Thyroid gland (tissue), 4 donors: ENCODE measurements around the gene DHX57.

ENCODE experiments used
- CTCF ChIP-seq, 6 experiments: fragments of 200-600 bp in 3 of 6; fragments of 450-650 bp in 3 of 6; sonication (generic) in 3 of 6; IDR thresholded peaks; one replicate each; pipeline ENCODE4 v1.5.1; 2016 to 2019; ENCODE audit warnings: antibody characterized with exemption in 6 of 6, mild to moderate bottlenecking in 2 of 6, inconsistent platforms in 1 of 6, moderate library complexity in 1 of 6
- POLR2A ChIP-seq, 2 donors: fragments of 450-650 bp; IDR thresholded peaks; one replicate each; pipeline ENCODE4 v1.6.1; 2017; ENCODE audit warnings: antibody characterized with exemption in 2 of 2, mild to moderate bottlenecking in 2 of 2, moderate library complexity in 1 of 2

- no peak for TF ChIP-seq CTCF (IDR thresholded peaks at IDR 0.05)
- no peak for TF ChIP-seq POLR2A (IDR thresholded peaks at IDR 0.05)
These were observed 35.5 kb upstream of the DHX57 start for GRCh38 chr2:38911191-38911590.
